ENCODE measurements around the gene IKBKG.

DNA sequence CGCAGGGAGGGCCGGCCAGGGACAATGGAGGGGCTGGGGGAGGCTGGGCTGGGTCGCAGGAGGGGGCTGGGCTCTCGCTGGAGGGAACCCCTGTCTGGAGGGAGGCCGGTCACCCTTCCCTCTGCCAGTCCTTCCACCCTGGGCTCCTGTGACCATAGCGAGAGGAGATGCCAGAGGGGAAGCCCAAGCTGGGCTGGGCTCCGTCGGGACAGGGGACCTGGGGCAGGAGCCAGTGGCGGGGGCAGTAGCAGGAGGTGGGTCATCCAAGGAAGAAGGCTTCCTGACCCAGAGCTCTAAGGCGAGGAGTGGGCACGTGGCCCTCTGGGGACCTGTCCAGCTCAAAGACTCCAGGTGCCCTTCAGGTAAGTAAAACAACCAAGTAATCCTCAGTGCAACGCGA lies 54.8 kb downstream of the IKBKG start:
- TF ChIP-seq, protein P1, sequence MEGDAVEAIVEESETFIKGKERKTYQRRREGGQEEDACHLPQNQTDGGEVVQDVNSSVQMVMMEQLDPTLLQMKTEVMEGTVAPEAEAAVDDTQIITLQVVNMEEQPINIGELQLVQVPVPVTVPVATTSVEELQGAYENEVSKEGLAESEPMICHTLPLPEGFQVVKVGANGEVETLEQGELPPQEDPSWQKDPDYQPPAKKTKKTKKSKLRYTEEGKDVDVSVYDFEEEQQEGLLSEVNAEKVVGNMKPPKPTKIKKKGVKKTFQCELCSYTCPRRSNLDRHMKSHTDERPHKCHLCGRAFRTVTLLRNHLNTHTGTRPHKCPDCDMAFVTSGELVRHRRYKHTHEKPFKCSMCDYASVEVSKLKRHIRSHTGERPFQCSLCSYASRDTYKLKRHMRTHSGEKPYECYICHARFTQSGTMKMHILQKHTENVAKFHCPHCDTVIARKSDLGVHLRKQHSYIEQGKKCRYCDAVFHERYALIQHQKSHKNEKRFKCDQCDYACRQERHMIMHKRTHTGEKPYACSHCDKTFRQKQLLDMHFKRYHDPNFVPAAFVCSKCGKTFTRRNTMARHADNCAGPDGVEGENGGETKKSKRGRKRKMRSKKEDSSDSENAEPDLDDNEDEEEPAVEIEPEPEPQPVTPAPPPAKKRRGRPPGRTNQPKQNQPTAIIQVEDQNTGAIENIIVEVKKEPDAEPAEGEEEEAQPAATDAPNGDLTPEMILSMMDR (IDR thresholded peaks at IDR 0.05; ENCODE audit: extremely low read depth in 1 of 2, insufficient read depth in 1 of 2, low read depth in 1 of 2, low read length in 2 of 2) = no peak
- TF ChIP-seq EZH2 (IDR thresholded peaks at IDR 0.05; ENCODE audit: borderline replicate concordance, low read depth, low read length, severe bottlenecking) = no peak

Data from endothelial cell of umbilical vein (primary cell).